H9 (cell line): ENCODE measurements around the gene IFNW1. TPM values are rescaled to one million over a fixed set of nuclear protein-coding genes. Genes with fewer than 3 reads are reported as not detected.

Source experiments
- DNase-seq: peaks from one replicate; pipeline ENCODE4 v3.0.0-alpha.2; 2017
- H2AFZ ChIP-seq: one replicate; pipeline ENCODE4 v1.6.1; 2013; ENCODE audit warnings: mild to moderate bottlenecking, low read length, control low read depth, moderate library complexity
- H2AK5ac ChIP-seq: 2 replicates; pipeline ENCODE4 v1.6.1; 2013; ENCODE audit warnings: low read length, control low read depth, mixed read lengths; ENCODE audit not compliant: insufficient read length
- H2BK120ac ChIP-seq: one replicate; pipeline ENCODE4 v1.6.1; 2013; ENCODE audit warnings: low read depth, mild to moderate bottlenecking, low read length, control low read depth, inconsistent platforms; ENCODE audit not compliant: poor library complexity, severe bottlenecking
- H2BK12ac ChIP-seq: 2 replicates; pipeline ENCODE4 v1.6.1; 2013; ENCODE audit warnings: low read length, control low read depth, mixed read lengths, low read depth; ENCODE audit not compliant: insufficient read length
- H2BK15ac ChIP-seq: 2 replicates; pipeline ENCODE4 v1.6.1; 2013; ENCODE audit warnings: low read depth, low read length, control low read depth
- H2BK20ac ChIP-seq: one replicate; pipeline ENCODE4 v1.6.1; 2013; ENCODE audit warnings: low read depth, mild to moderate bottlenecking, low read length, control low read depth, inconsistent platforms; ENCODE audit not compliant: poor library complexity, severe bottlenecking
- H2BK5ac ChIP-seq: 2 replicates; pipeline ENCODE4 v1.6.1; 2013; ENCODE audit warnings: low read length, control low read depth, mixed read lengths; ENCODE audit not compliant: insufficient read length
- H3K14ac ChIP-seq: 2 replicates; pipeline ENCODE4 v1.6.1; 2013; ENCODE audit warnings: low read length, control low read depth; ENCODE audit not compliant: insufficient read depth
- H3K18ac ChIP-seq: 2 replicates; pipeline ENCODE4 v1.6.1; 2013; ENCODE audit warnings: low read depth, mild to moderate bottlenecking, mixed read lengths, low read length, control low read depth; ENCODE audit not compliant: insufficient read length
- H3K23ac ChIP-seq: 2 replicates; pipeline ENCODE4 v1.6.1; 2013; ENCODE audit warnings: low read length, control low read depth, mixed read lengths, low read depth; ENCODE audit not compliant: insufficient read length
- H3K23me2 ChIP-seq: 2 replicates; pipeline ENCODE4 v1.6.1; 2013; ENCODE audit warnings: low read depth, mild to moderate bottlenecking, mixed read lengths, low read length, control low read depth; ENCODE audit not compliant: insufficient read length, poor library complexity, severe bottlenecking
- H3K27ac ChIP-seq: 2 replicates; pipeline ENCODE4 v1.5.1; 2013; ENCODE audit warnings: low read length, control low read depth, mixed read lengths, low read depth; ENCODE audit not compliant: insufficient read length
- H3K27me3 ChIP-seq: 2 replicates; pipeline ENCODE4 v1.6.1; 2013; ENCODE audit warnings: low read length, control low read depth, inconsistent platforms; ENCODE audit not compliant: insufficient read depth
- H3K4ac ChIP-seq: 2 replicates; pipeline ENCODE4 v1.6.1; 2013; ENCODE audit warnings: low read depth, mild to moderate bottlenecking, control low read depth, inconsistent platforms, low read length, moderate library complexity
- H3K4me1 ChIP-seq: 2 replicates; pipeline ENCODE4 v1.6.1; 2013; ENCODE audit warnings: low read length, control low read depth, inconsistent platforms; ENCODE audit not compliant: insufficient read depth
- H3K4me2 ChIP-seq: 2 replicates; pipeline ENCODE4 v1.6.1; 2013; ENCODE audit warnings: low read length, control low read depth, mixed read lengths; ENCODE audit not compliant: insufficient read length, insufficient read depth
- H3K56ac ChIP-seq: 2 replicates; pipeline ENCODE4 v1.6.1; 2013; ENCODE audit warnings: low read depth, mild to moderate bottlenecking, mixed read lengths, low read length, control low read depth; ENCODE audit not compliant: insufficient read length
- H3K79me1 ChIP-seq: 2 replicates; pipeline ENCODE4 v1.6.1; 2013; ENCODE audit warnings: low read depth, mild to moderate bottlenecking, moderate library complexity, low read length, control low read depth, inconsistent platforms; ENCODE audit not compliant: insufficient read depth, poor library complexity, severe bottlenecking
- H3K79me2 ChIP-seq: 2 replicates; pipeline ENCODE4 v1.6.1; 2013; ENCODE audit warnings: low read length, control low read depth, inconsistent platforms; ENCODE audit not compliant: insufficient read depth
- H3K9ac ChIP-seq: 2 replicates; pipeline ENCODE4 v1.6.1; 2013; ENCODE audit warnings: low read length, control low read depth, mixed read lengths; ENCODE audit not compliant: insufficient read length; ENCODE audit errors: extremely low read depth
- H3K9me3 ChIP-seq: one replicate; pipeline ENCODE4 v1.6.1; 2013; ENCODE audit warnings: low read depth, low read length, inconsistent platforms; ENCODE audit not compliant: control insufficient read depth
- H3T11ph ChIP-seq: one replicate; pipeline ENCODE4 v1.6.1; 2013; ENCODE audit warnings: mild to moderate bottlenecking, low read length, control low read depth, inconsistent platforms
- H4K20me1 ChIP-seq: one replicate; pipeline ENCODE4 v1.6.1; 2013; ENCODE audit not compliant: control insufficient read depth, insufficient read length, insufficient read depth
- H4K5ac ChIP-seq: 2 replicates; pipeline ENCODE4 v1.6.1; 2013; ENCODE audit warnings: low read depth, mild to moderate bottlenecking, mixed read lengths, low read length, control low read depth; ENCODE audit not compliant: insufficient read length
- H4K8ac ChIP-seq: replicated peaks from 2 replicates; pipeline ENCODE4 v1.6.1; 2013; ENCODE audit warnings: low read length, control low read depth, mixed read lengths, low read depth; ENCODE audit not compliant: insufficient read length
- H4K91ac ChIP-seq: 2 replicates; pipeline ENCODE4 v1.6.1; 2013; ENCODE audit warnings: low read depth, mild to moderate bottlenecking, moderate library complexity, mixed read lengths, low read length, control low read depth; ENCODE audit not compliant: insufficient read length
- H3K27ac Mint-ChIP-seq, 3 experiments: 2 replicates in 2 of 3; 3 replicates in 1 of 3; pipeline ENCODE4 v1.8.0; 2020 to 2021; ENCODE audit warnings: mixed read lengths in 3 of 3, mild to moderate bottlenecking in 1 of 3, moderate library complexity in 1 of 3
- H3K27me3 Mint-ChIP-seq: 2 replicates; pipeline ENCODE4 v1.8.0; 2021; ENCODE audit warnings: low read depth, mild to moderate bottlenecking, moderate library complexity, mixed read lengths
- H3K36me3 Mint-ChIP-seq, 3 experiments: 2 replicates in 2 of 3; 3 replicates in 1 of 3; pipeline ENCODE4 v1.8.0; 2020 to 2021; ENCODE audit warnings: low read depth in 3 of 3, mixed read lengths in 3 of 3; ENCODE audit not compliant: insufficient read depth in 1 of 3
- H3K4me1 Mint-ChIP-seq, 2 experiments: 2 replicates each; pipeline ENCODE4 v1.8.0; 2020; ENCODE audit warnings: mixed read lengths in 2 of 2
- H3K4me3 Mint-ChIP-seq, 2 experiments: 2 replicates in 1 of 2; 3 replicates in 1 of 2; pipeline ENCODE4 v1.8.0; 2020 to 2021; ENCODE audit warnings: mild to moderate bottlenecking in 2 of 2, mixed read lengths in 2 of 2, moderate library complexity in 1 of 2
- H3K9me3 Mint-ChIP-seq, 2 experiments: 2 replicates in 1 of 2; 3 replicates in 1 of 2; pipeline ENCODE4 v1.8.0; 2020; ENCODE audit warnings: mild to moderate bottlenecking in 2 of 2, mixed read lengths in 2 of 2, moderate library complexity in 1 of 2
- CTCF ChIP-seq: fragments of 200-600 bp; sonication (generic); conservative IDR thresholded peaks from 3 replicates; pipeline ENCODE4 v1.8.0; 2021; ENCODE audit warnings: antibody characterized with exemption, mild to moderate bottlenecking
- WGBS: extraction: QIAGEN DNeasy Blood & Tissue Kit; methylation state at CpG from one replicate; pipeline ENCODE4 v1.1.7; 2013; ENCODE audit warnings: missing lambda C conversion rate, low lambda C conversion rate, mixed read lengths; ENCODE audit not compliant: insufficient read length; ENCODE audit errors: extremely low coverage; 5-methylcytosine and 5-hydroxymethylcytosine counted together
- total RNA-seq: library from RNA; stranded (reverse); gene quantifications from 2 replicates; pipeline ENCODE4 v1.2.1, GENCODE V29; 2021

IFNW1 gene
- total RNA-seq, 1 experiment from 2014 or later = not detected

GRCh38 chr9:21096172-21096900 lies 45.3 kb downstream of the IFNW1 start:
- no peak overlapping the region for H4K8ac ChIP-seq
- no peak overlapping the region for H2AK5ac ChIP-seq
- no peak overlapping the region for H2BK12ac ChIP-seq
- H2BK20ac ChIP-seq = no peak overlapping the region
- H3K79me1 ChIP-seq = no peaks in the 10 kb centered on the region
- H2BK120ac ChIP-seq = no peak overlapping the region
- WGBS = no CpG with 5 or more reads among the region's 6 CpGs
- H3K9me3 ChIP-seq = no peaks in the 10 kb centered on the region
- no peak overlapping the region for H4K5ac ChIP-seq
- Mint-ChIP-seq H3K36me3 (no peaks in the 10 kb centered on the region), H3K9me3 (no peaks in the 10 kb centered on the region), H3K4me3 (no peak overlapping the region), H3K27ac (no peak overlapping the region), H3K4me1 (0 out of 4 replicates have a peak, but pooled peaks cover 0 to 6% of the 10 kb centered on the region in 2 experiments), H3K27me3 (no peaks in the 10 kb centered on the region; the same call in 1 of the 2 replicates)
- no peaks in the 10 kb centered on the region; the same call in 1 of the 2 replicates for H3K27me3 ChIP-seq
- no peak overlapping the region for H2AFZ ChIP-seq
- no peak overlapping the region for H3K4me2 ChIP-seq
- no peaks in the 10 kb centered on the region; the same call in 1 of the 2 replicates for H3K4me1 ChIP-seq
- no peak overlapping the region for H3K56ac ChIP-seq
- no peak overlapping the region for H3K27ac ChIP-seq
- no peak for TF ChIP-seq CTCF
- no peak overlapping the region for H3K14ac ChIP-seq
- no peak overlapping the region for H3K23ac ChIP-seq
- no peak overlapping the region for H3K9ac ChIP-seq
- no peak overlapping the region for H3K18ac ChIP-seq
- H2BK5ac ChIP-seq = no peak overlapping the region
- H4K20me1 ChIP-seq = no peaks in the 10 kb centered on the region
- DNase-seq = no peak
- no peak overlapping the region for H3T11ph ChIP-seq
- no peak overlapping the region for H3K4ac ChIP-seq
- H4K91ac ChIP-seq = no peak overlapping the region
- H3K79me2 ChIP-seq = no peaks in the 10 kb centered on the region
- no peaks in the 10 kb centered on the region for H3K23me2 ChIP-seq
- H2BK15ac ChIP-seq = no peak overlapping the region
